Central memory CD8-positive, alpha-beta T cell (primary cell): ENCODE results near the gene LAG3.
A peak's percentile ranks its signal among the peaks of the same experiment; 100 is the strongest.

Experiments
- ATAC-seq: fragments of 150-1000 bp; cut with Tn5 transposase; replicated peaks from 2 replicates; pipeline ENCODE4 v1.10.0; 2022; ENCODE audit warnings: mild to moderate bottlenecking, moderate FRiP score, moderate number of reproducible peaks; ENCODE audit not compliant: poor library complexity, severe bottlenecking; ENCODE audit errors: extremely low read depth
- DNase-seq, 2 donors: peaks; one replicate each; pipeline ENCODE4 v3.0.0; 2021; ENCODE audit warnings: low spot score in 2 of 2
- H3K27ac Mint-ChIP-seq: one replicate; pipeline ENCODE4 v1.8.0; 2022; ENCODE audit warnings: low read depth, mild to moderate bottlenecking, moderate library complexity, mixed read lengths
- H3K27me3 Mint-ChIP-seq: one replicate; pipeline ENCODE4 v1.8.0; 2022; ENCODE audit warnings: mixed read lengths
- H3K36me3 Mint-ChIP-seq: one replicate; pipeline ENCODE4 v1.8.0; 2022; ENCODE audit warnings: mild to moderate bottlenecking, moderate library complexity, mixed read lengths; ENCODE audit not compliant: insufficient read depth
- H3K4me1 Mint-ChIP-seq: one replicate; pipeline ENCODE4 v1.8.0; 2022; ENCODE audit warnings: mixed read lengths
- H3K4me3 Mint-ChIP-seq: one replicate; pipeline ENCODE4 v1.8.0; 2022; ENCODE audit warnings: mild to moderate bottlenecking, moderate library complexity, mixed read lengths
- H3K9me3 Mint-ChIP-seq: one replicate; pipeline ENCODE4 v1.8.0; 2022; ENCODE audit warnings: mixed read lengths

LAG3 gene

DNA sequence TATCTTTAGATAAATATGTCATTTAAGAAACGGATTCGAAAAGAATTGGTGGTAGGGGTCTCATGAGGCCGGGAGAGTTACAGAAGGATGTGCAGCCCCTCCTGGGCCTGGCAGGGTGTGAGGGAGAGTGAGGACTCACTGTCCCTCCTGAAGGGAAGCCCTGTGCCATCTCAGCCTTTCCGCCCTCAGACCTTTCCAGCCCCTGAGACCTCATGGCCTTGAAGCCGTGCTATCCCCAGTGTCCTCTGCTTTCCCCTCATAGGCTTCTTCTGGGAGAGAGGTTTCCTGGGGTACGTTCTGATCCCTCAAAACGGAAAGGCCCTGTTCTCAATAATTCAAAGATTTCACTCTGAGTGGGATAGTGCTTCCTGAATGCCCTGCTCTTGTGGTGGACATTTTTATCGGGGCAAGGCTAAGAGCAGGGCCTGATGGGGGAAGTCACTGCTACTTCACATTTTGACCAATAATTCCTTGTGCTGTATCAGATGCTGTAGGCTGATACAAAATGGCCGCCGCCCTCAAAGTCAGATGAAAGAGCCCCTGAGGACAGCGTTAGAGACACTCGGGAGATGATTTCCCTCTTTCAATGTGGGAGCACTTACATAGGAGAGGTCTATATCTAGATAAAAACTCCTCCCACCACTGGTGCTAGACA is 18.3 kb downstream of the LAG3 start:
- Mint-ChIP-seq H3K4me3 (no peak overlapping the region), H3K36me3 (peaks cover 7% of the 10 kb centered on the region), H3K27me3 (peaks cover 10% of the 10 kb centered on the region), H3K9me3 (no peaks in the 10 kb centered on the region), H3K27ac (no peak overlapping the region), H3K4me1 (peaks cover 13% of the 10 kb centered on the region)
- no peak for ATAC-seq
- DNase-seq, result no peak

DNA sequence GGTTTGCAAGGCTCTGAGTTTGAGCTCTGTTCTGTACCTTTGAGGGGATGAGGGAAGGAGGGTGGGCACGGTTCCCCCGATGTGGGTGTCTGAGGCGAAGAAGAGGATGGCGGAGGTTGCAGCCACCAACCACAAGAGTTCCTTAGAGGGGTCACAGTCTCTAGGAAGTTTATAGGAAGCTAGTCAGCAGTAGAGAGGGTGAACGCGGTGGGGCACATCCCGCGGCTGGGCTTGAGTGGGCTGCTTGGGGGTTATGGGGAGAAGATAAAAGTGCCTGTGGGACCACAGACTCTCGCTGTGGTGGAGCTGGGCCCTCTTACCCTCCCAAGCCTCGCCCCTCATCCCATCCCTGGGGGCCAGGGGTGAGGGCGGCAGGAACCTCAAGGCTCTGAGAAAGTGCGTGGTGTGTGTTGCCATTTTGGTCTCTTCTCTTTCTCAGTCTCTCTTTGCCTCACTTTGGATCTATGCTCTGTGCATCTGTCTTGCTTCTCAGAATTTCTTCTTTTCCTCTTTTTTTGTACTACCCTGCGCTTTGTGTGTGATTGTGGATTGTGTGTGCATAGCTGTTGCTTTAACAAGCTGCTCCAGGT is 19.7 kb downstream of the LAG3 start:
- no peak for DNase-seq
- H3K9me3 Mint-ChIP-seq, result no peaks in the 10 kb centered on the region
- H3K4me1 Mint-ChIP-seq, result peaks cover 7% of the 10 kb centered on the region
- H3K27ac Mint-ChIP-seq, result no peak overlapping the region
- ATAC-seq, result no peak
- H3K27me3 Mint-ChIP-seq, result peaks cover 13% of the 10 kb centered on the region
- peak overlapping the region; percentile 16 for H3K4me3 Mint-ChIP-seq
- H3K36me3 Mint-ChIP-seq, result peaks cover 3% of the 10 kb centered on the region

GRCh38 chr12:6792522-6793201 is 20.3 kb downstream of the LAG3 start:
- no peak overlapping the region for H3K27ac Mint-ChIP-seq
- DNase-seq (no peak), ATAC-seq (peak; percentile 52)
- peak overlapping the region; percentile 16 for H3K4me3 Mint-ChIP-seq
- peaks cover 3% of the 10 kb centered on the region for H3K36me3 Mint-ChIP-seq
- peaks cover 17% of the 10 kb centered on the region for H3K27me3 Mint-ChIP-seq
- no peaks in the 10 kb centered on the region for H3K9me3 Mint-ChIP-seq
- H3K4me1 Mint-ChIP-seq, result peaks cover 7% of the 10 kb centered on the region

- peaks cover 3% of the 10 kb centered on the region for H3K36me3 Mint-ChIP-seq
- no peak overlapping the region for H3K27ac Mint-ChIP-seq
- H3K27me3 Mint-ChIP-seq, result peaks cover 17% of the 10 kb centered on the region
- H3K4me3 Mint-ChIP-seq, result no peak overlapping the region
- peaks cover 7% of the 10 kb centered on the region for H3K4me1 Mint-ChIP-seq
- DNase-seq (no peak), ATAC-seq (no peak)
- no peaks in the 10 kb centered on the region for H3K9me3 Mint-ChIP-seq
Measured at GRCh38 chr12:6795088-6795487, 22.8 kb downstream of the LAG3 start.

GRCh38 chr12:6796576-6796975 is 24.3 kb downstream of the LAG3 start:
- Mint-ChIP-seq H3K36me3 (peaks cover 3% of the 10 kb centered on the region), H3K27me3 (peaks cover 17% of the 10 kb centered on the region), H3K4me1 (peaks cover 7% of the 10 kb centered on the region), H3K9me3 (no peaks in the 10 kb centered on the region), H3K27ac (no peak overlapping the region), H3K4me3 (no peak overlapping the region)
- DNase-seq, result no peak
- ATAC-seq, result no peak

DNA sequence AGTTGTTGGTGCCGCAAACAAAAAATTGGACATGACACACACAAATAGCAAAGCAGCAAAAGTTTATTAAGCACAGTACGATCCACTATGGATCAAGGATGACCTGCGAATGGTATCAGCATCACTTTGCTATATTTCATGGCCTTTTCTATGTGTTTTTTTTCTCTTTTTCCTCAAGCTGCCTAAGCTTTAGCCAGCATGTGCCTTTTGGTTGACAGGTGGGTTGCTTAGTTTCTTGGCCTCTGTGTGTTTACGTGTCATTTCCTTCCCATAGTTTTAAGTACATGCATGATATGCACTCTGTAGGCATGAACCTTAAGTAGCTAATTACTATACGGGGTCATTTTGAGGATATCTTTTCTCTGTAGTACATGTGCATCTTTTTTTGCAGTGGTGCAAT is 26.8 kb downstream of the LAG3 start:
- Mint-ChIP-seq H3K9me3 (no peaks in the 10 kb centered on the region), H3K4me3 (no peak overlapping the region), H3K36me3 (peaks cover 3% of the 10 kb centered on the region), H3K4me1 (no peaks in the 10 kb centered on the region), H3K27ac (no peak overlapping the region), H3K27me3 (peaks cover 7% of the 10 kb centered on the region)
- DNase-seq, result no peak
- no peak for ATAC-seq

GRCh38 chr12:6807170-6807569 is 34.9 kb downstream of the LAG3 start:
- Mint-ChIP-seq H3K9me3 (no peaks in the 10 kb centered on the region), H3K36me3 (no peaks in the 10 kb centered on the region), H3K27ac (no peak overlapping the region), H3K4me3 (no peak overlapping the region), H3K27me3 (no peaks in the 10 kb centered on the region), H3K4me1 (no peaks in the 10 kb centered on the region)
- ATAC-seq (no peak), DNase-seq (no peak)

GRCh38 chr12:6809056-6809455 is 36.7 kb downstream of the LAG3 start:
- Mint-ChIP-seq H3K27me3 (no peaks in the 10 kb centered on the region), H3K4me3 (no peak overlapping the region), H3K27ac (no peak overlapping the region), H3K9me3 (no peaks in the 10 kb centered on the region), H3K4me1 (no peaks in the 10 kb centered on the region), H3K36me3 (no peaks in the 10 kb centered on the region)
- ATAC-seq (no peak), DNase-seq (no peak)

DNA sequence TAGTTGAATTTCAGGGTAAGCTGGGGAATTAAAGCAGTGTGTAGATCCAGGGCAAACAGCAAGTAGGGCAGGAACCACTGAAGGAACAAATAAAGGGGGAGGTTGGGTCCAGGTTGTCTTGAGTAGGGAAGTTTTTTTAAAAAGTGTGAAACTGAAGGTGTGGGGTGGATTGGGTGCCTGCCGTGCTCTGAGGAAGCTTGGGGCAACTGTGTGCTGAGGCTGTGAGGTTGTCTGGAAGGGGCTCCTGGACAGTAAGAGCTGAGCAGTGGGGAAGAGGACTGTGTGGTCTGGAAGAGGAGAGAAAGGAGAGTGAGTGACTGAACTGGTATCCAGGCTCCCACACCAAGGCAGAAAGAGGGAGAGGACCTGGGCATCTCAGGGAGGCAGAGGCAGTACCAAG is 38.4 kb downstream of the LAG3 start:
- ATAC-seq (no peak), DNase-seq (no peak)
- Mint-ChIP-seq H3K9me3 (no peaks in the 10 kb centered on the region), H3K4me3 (no peak overlapping the region), H3K27ac (no peak overlapping the region), H3K36me3 (no peaks in the 10 kb centered on the region), H3K4me1 (no peaks in the 10 kb centered on the region), H3K27me3 (no peaks in the 10 kb centered on the region)

- DNase-seq (no peak), ATAC-seq (no peak)
- Mint-ChIP-seq H3K36me3 (no peaks in the 10 kb centered on the region), H3K9me3 (no peaks in the 10 kb centered on the region), H3K27ac (no peak overlapping the region), H3K4me3 (no peak overlapping the region), H3K27me3 (no peaks in the 10 kb centered on the region), H3K4me1 (no peaks in the 10 kb centered on the region)
Measured at GRCh38 chr12:6813363-6813762, 41.0 kb downstream of the LAG3 start.

- ATAC-seq, result no peak
- Mint-ChIP-seq H3K36me3 (peaks cover 1% of the 10 kb centered on the region), H3K4me3 (no peak overlapping the region), H3K27ac (no peak overlapping the region), H3K9me3 (no peaks in the 10 kb centered on the region), H3K27me3 (peaks cover under 1% of the 10 kb centered on the region), H3K4me1 (no peaks in the 10 kb centered on the region)
- no peak for DNase-seq
Measured at GRCh38 chr12:6816598-6816997, 44.3 kb downstream of the LAG3 start.

- Mint-ChIP-seq H3K27ac (no peak overlapping the region), H3K27me3 (peaks cover 5% of the 10 kb centered on the region), H3K9me3 (no peaks in the 10 kb centered on the region), H3K4me1 (no peaks in the 10 kb centered on the region), H3K4me3 (no peak overlapping the region), H3K36me3 (peaks cover 1% of the 10 kb centered on the region)
- ATAC-seq, result no peak
- DNase-seq, result no peak
Measured at GRCh38 chr12:6817098-6817497, 44.8 kb downstream of the LAG3 start.

DNA sequence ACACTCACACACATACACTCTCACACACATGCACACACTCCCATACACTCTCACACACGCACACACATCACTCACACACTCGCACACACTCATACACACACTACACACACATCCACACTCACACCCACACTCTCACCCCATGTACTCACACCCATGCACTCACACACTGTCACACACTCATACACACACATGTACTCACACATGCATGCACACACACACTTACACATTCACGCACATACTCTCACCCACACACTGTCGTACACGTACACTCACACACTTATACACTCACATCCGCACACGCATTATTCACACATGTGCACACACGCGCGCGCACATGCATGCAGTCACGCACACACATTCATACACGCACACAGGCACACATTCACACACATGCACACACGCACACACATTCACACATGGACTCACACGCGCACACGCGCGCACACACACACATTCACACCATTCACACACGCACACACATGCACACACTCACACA is 45.4 kb downstream of the LAG3 start:
- H3K27ac Mint-ChIP-seq, result no peak overlapping the region
- peaks cover 11% of the 10 kb centered on the region for H3K27me3 Mint-ChIP-seq
- peaks cover 1% of the 10 kb centered on the region for H3K36me3 Mint-ChIP-seq
- no peak overlapping the region for H3K4me3 Mint-ChIP-seq
- no peaks in the 10 kb centered on the region for H3K4me1 Mint-ChIP-seq
- DNase-seq, result no peak
- no peak for ATAC-seq
- no peaks in the 10 kb centered on the region for H3K9me3 Mint-ChIP-seq
